K562 (cell line): Measurements from ENCODE around the gene ERICH6. TPM values are rescaled to one million over a fixed set of nuclear protein-coding genes. Genes with fewer than 3 reads are reported as not detected.

Experiments used
- ATAC-seq: fragments of 200-7000 bp; cut with Tn5 transposase; 3 replicates; pipeline ENCODE4 v1.9.1; 2020; ENCODE audit warnings: moderate library complexity
- BruUV-seq: library from RNA; stranded (reverse); fragments of 400-500 nt; replicated peaks from 2 replicates; lab custom pipeline; 2021; lab: Mats Ljungman, UMichigan
- CTCF ChIA-PET: fragments of 300-600 bp; formaldehyde crosslinking; extraction: SDS; loops from one replicate; lab custom pipeline; 2021; ENCODE audit warnings: low intra/inter-chr PET ratio; lab: Yijun Ruan, JAX
- POLR2A ChIA-PET: fragments of 300-600, 350-650 bp; sonication (Branson Sonifier 250); formaldehyde crosslinking; extraction: SDS; loops from one replicate; lab custom pipeline; 2021; ENCODE audit warnings: antibody characterized with exemption, inconsistent platforms; lab: Yijun Ruan, JAX
- DNase-seq, 4 experiments: peaks; one replicate each; pipeline versions ENCODE4 v3.0.0 to v3.0.0-alpha.2; 2011 to 2018; ENCODE audit warnings: low spot score in 3 of 4, mixed read lengths in 3 of 4; ENCODE audit errors: extremely low read depth in 1 of 4
- FAIRE-seq: peaks from 2 replicates; lab custom pipeline; 2011; peaks lifted over from hg19 to GRCh38; lab: Jason Lieb, UNC
- H2AFZ ChIP-seq: 2 replicates; pipeline ENCODE4 v1.6.0; 2011; ENCODE audit warnings: low read depth, low read length, control low read depth, inconsistent platforms
- H3K27ac ChIP-seq: fragments of 200-600 bp; 3 replicates; pipeline ENCODE4 v1.8.0; 2011; ENCODE audit warnings: low read depth, mild to moderate bottlenecking, control low read depth, inconsistent platforms, low read length, moderate library complexity, mixed read lengths; ENCODE audit errors: extremely low read depth
- H3K27me3 ChIP-seq, 2 experiments: fragments of 300-600 bp in 1 of 2; 2 replicates in 1 of 2; 3 replicates in 1 of 2; pipeline versions ENCODE4 v1.6.0 to v1.8.0; 2011; ENCODE audit warnings: inconsistent platforms in 2 of 2, low read length in 2 of 2, mild to moderate bottlenecking in 1 of 2, mixed read lengths in 1 of 2, moderate library complexity in 1 of 2; ENCODE audit not compliant: control insufficient read depth in 2 of 2, insufficient read depth in 2 of 2
- H3K36me3 ChIP-seq: fragments of 300-600 bp; 3 replicates; pipeline ENCODE4 v1.8.0; 2011; ENCODE audit warnings: mild to moderate bottlenecking, low read length, inconsistent platforms; ENCODE audit not compliant: control insufficient read depth, insufficient read depth
- H3K4me1 ChIP-seq, 2 experiments: fragments of 200-600 bp in 1 of 2; replicated peaks in 1 of 2; 2 replicates in 1 of 2; 3 replicates in 1 of 2; pipeline versions ENCODE4 v1.5.1 to v1.8.0; 2011; ENCODE audit warnings: inconsistent platforms in 2 of 2, low read length in 2 of 2, mild to moderate bottlenecking in 1 of 2, mixed read lengths in 1 of 2, moderate library complexity in 1 of 2; ENCODE audit not compliant: control insufficient read depth in 2 of 2, insufficient read depth in 2 of 2
- H3K4me2 ChIP-seq: 2 replicates; pipeline ENCODE4 v1.6.1; 2011; ENCODE audit warnings: low read length, control low read depth, inconsistent platforms, mixed read lengths; ENCODE audit not compliant: insufficient read depth
- H3K4me3 ChIP-seq: fragments of 200-600 bp; sonication (generic), shearing (Covaris generic); 2 replicates; pipeline ENCODE4 v1.5.1; 2016; ENCODE audit warnings: control low read depth, inconsistent platforms
- H3K79me2 ChIP-seq: fragments of 200-600 bp; 3 replicates; pipeline ENCODE4 v1.8.0; 2011; ENCODE audit warnings: low read length, inconsistent platforms; ENCODE audit not compliant: control insufficient read depth, insufficient read depth
- H3K9ac ChIP-seq, 2 experiments: 2 replicates each; pipeline versions ENCODE4 v1.6.0 to v1.6.1; 2011; ENCODE audit warnings: low read depth in 2 of 2, low read length in 2 of 2, control low read depth in 1 of 2, inconsistent platforms in 1 of 2, mild to moderate bottlenecking in 1 of 2, mixed read lengths in 1 of 2; ENCODE audit not compliant: insufficient read depth in 1 of 2
- H3K9me1 ChIP-seq: one replicate; pipeline ENCODE4 v1.6.0; 2011; ENCODE audit warnings: inconsistent platforms, mild to moderate bottlenecking, low read length, moderate library complexity; ENCODE audit not compliant: control insufficient read depth, insufficient read depth
- H3K9me3 ChIP-seq: replicated peaks from 2 replicates; pipeline ENCODE4 v1.5.1; 2011; ENCODE audit warnings: low read depth, low read length, inconsistent platforms; ENCODE audit not compliant: control insufficient read depth, insufficient read depth
- H4K20me1 ChIP-seq: replicated peaks from 2 replicates; pipeline ENCODE4 v1.6.1; 2011; ENCODE audit warnings: low read length, inconsistent platforms, mixed read lengths; ENCODE audit not compliant: control insufficient read depth, insufficient read depth
- ETS1 ChIP-seq: conservative IDR thresholded peaks from 2 replicates; pipeline ENCODE4 v1.6.1; 2011; ENCODE audit warnings: low read depth, mild to moderate bottlenecking, low read length; ENCODE audit not compliant: control insufficient read depth
- GABPB2 ChIP-seq: fragments of 250-450 bp; sonication (Bioruptor Pico); conservative IDR thresholded peaks from 2 replicates; pipeline ENCODE4 v1.5.1; 2021; ENCODE audit warnings: mild to moderate bottlenecking
- GTF2F1 ChIP-seq: IDR thresholded peaks from 2 replicates; pipeline ENCODE4 v1.6.1; 2011; ENCODE audit warnings: low read depth, low read length, improper control_type of control experiment
- HMG20A ChIP-seq: fragments of 450-650 bp; formaldehyde crosslinking; conservative IDR thresholded peaks from 2 replicates; pipeline ENCODE4 v1.4.0; 2020; ENCODE audit warnings: mild to moderate bottlenecking, mixed read lengths
- JUND ChIP-seq, 2 experiments: IDR thresholded peaks; 2 replicates in 1 of 2; 3 replicates in 1 of 2; pipeline ENCODE4 v1.6.1; 2011; ENCODE audit warnings: borderline replicate concordance in 2 of 2, low read depth in 2 of 2, low read length in 2 of 2, improper control_type of control experiment in 1 of 2, missing biosample characterization in 1 of 2, missing genetic modification characterization in 1 of 2, missing genetic modification reagents in 1 of 2
- MBD1 ChIP-seq: fragments of 250-450 bp; sonication (Bioruptor Pico); IDR thresholded peaks from 2 replicates; pipeline ENCODE4 v1.8.0; 2022; ENCODE audit warnings: inconsistent platforms
- NRF1 ChIP-seq, 2 experiments: fragments of 450-650 bp; IDR thresholded peaks in 1 of 2; conservative IDR thresholded peaks in 1 of 2; 2 replicates each; pipeline ENCODE4 v1.6.1; 2014; ENCODE audit warnings: mild to moderate bottlenecking in 2 of 2
- SIRT6 ChIP-seq: IDR thresholded peaks from one replicate; pipeline ENCODE4 v1.6.1; 2012; ENCODE audit warnings: low read depth, mild to moderate bottlenecking, control low read depth, inconsistent platforms, low read length, moderate library complexity
- SMC3 ChIP-seq: conservative IDR thresholded peaks from 2 replicates; pipeline ENCODE4 v1.6.1; 2011; ENCODE audit warnings: low read depth, low read length, improper control_type of control experiment; ENCODE audit not compliant: insufficient read depth
- ZNF609 ChIP-seq: sonication (generic); formaldehyde crosslinking; IDR thresholded peaks from 2 replicates; pipeline ENCODE4 v1.8.1; 2023; ENCODE audit warnings: missing genetic modification reagents, mild to moderate bottlenecking, borderline replicate concordance
- WGBS: fragments of 100-300 bp; shearing (Covaris generic); methylation state at CpG from one replicate; pipeline ENCODE4 v1.1.6; 2016; ENCODE audit warnings: low coverage, mixed read lengths; ENCODE audit not compliant: insufficient coverage; ENCODE audit errors: missing lambda C conversion rate; 5-methylcytosine and 5-hydroxymethylcytosine counted together
- in situ Hi-C: fragments of 300-500 bp; cut with MboI; formaldehyde crosslinking; loops from 4 replicates; pipeline ENCODE4 v1.15.0; 2018; ENCODE audit warnings: inconsistent platforms, mixed read lengths
- intact Hi-C: fragments of 100-400 bp; cut with micrococcal nuclease; formaldehyde crosslinking; loops from 2 replicates; pipeline ENCODE4 v1.14.2; 2022
- polyA plus RNA-seq, 8 experiments: library from polyadenylated mRNA; depleted of rRNA in 4 of 8; stranded (reverse) in 5 of 8; unstranded in 3 of 8; fragments of >200 nt; fragmentation: Nextera tagmentation in 2 of 8; fragmentation: Illumina TruSeq in 1 of 8; extraction: Ambion mirVana in 2 of 8; extraction: Trizol in 1 of 8; gene quantifications; 2 replicates each; pipeline versions ENCODE4 v1.2.1 to v1.2.3, GENCODE V29; 2011 to 2014; ENCODE audit warnings: inconsistent platforms in 1 of 8, missing spikeins in 1 of 8
- total RNA-seq, 7 experiments: library from RNA; depleted of rRNA in 6 of 7; stranded (reverse); fragments of >200 nt in 6 of 7; fragmentation: Illumina TruSeq in 2 of 7; extraction: Trizol in 2 of 7; gene quantifications; 2 replicates each; pipeline versions ENCODE4 v1.2.1 to v1.2.3, GENCODE V29; 2011 to 2021; ENCODE audit warnings: low replicate concordance in 1 of 7

ERICH6 gene
- total and polyA plus RNA-seq, 9 of the 15 experiments (the other 6 are each of a cell fraction or from before 2014, with no cell fraction given), result not detected

- DNase-seq, result peak; percentile 71 to 76 (median 71)
- Histone ChIP-seq H3K79me2 (no peaks in the 10 kb centered on the region), H3K27me3 (no peaks in the 10 kb centered on the region), H3K27ac (no peak overlapping the region), H3K9me3 (no peaks in the 10 kb centered on the region), H3K9ac (no peak overlapping the region; a peak in 1 of 4 replicates), H4K20me1 (no peaks in the 10 kb centered on the region), H3K9me1 (no peaks in the 10 kb centered on the region), H2AFZ (peak overlapping the region; percentile 82), H3K4me2 (peak overlapping the region; percentile 34; the same call in 1 of the 2 replicates), H3K4me1 (peaks cover 9 to 15% of the 10 kb centered on the region in 2 experiments; a peak in 4 of 5 replicates), H3K4me3 (no peak overlapping the region), H3K36me3 (no peaks in the 10 kb centered on the region)
- peak; percentile 77 for FAIRE-seq
- intact Hi-C loops (loop anchor here (1.0 to 10.0 kb wide), 5 partner anchors 66 to 426 kb away; no protein-coding TSS in a partner anchor), in situ Hi-C loops (loop anchor here (5.0 to 10.0 kb wide), 2 partner anchors 51 to 123 kb away; no protein-coding TSS in a partner anchor)
- ATAC-seq, result peak; percentile 76
- 12% methylated on average over 13 of the region's 13 CpGs for WGBS
- POLR2A ChIA-PET, result interaction anchor here (0.5 to 0.6 kb wide), 2 partner anchors 143 to 175 kb away, joined by 3 read pairs; partner anchors contain the start of gene SERP1
- BruUV-seq, result no TSS peak
- CTCF ChIA-PET, result interaction anchor here (0.6 to 1.8 kb wide), 7 partner anchors 65 to 845 kb away, joined by 3 to 9 read pairs (median 4); no protein-coding TSS in a partner anchor
- TF ChIP-seq GTF2F1 (no peak), GABPB2 (no peak), ZNF609 (no peak), SMC3 (peak; percentile 80), JUND (IDR thresholded peaks at IDR 0.05; ENCODE audit: borderline replicate concordance, low read depth, low read length) (peak; percentile 38; the same call in 1 of the 2 replicates), JUND (tag; IDR thresholded peaks at IDR 0.05; ENCODE audit: borderline replicate concordance, low read depth, low read length) (no peak), HMG20A (CRISPR knock-in tag) (no peak), MBD1 (CRISPR knock-in tag) (no peak), NRF1 (conservative IDR thresholded peaks at IDR 0.05 in 1 of 2, IDR thresholded peaks at IDR 0.05 in 1 of 2) (0 out of 4 replicates have a peak, but pooled peaks of 1 of the 2 experiments have one; percentile 6), SIRT6 (no peak), ETS1 (no peak)
These were observed 17.8 kb upstream of the ERICH6 start for GRCh38 chr3:150721285-150722130.
